Thoracic aorta (tissue), 2 donors: ENCODE measurements around the gene PGLYRP4. TPM values are rescaled to one million over a fixed set of nuclear protein-coding genes. Genes with fewer than 3 reads are reported as not detected.

Experiments used
- ATAC-seq: fragments of 150-250 bp; one replicate; pipeline ENCODE4 v1.8.0; 2017; ENCODE audit warnings: low read depth; ENCODE audit not compliant: insufficient number of reproducible peaks, low FRiP score
- DNase-seq: peaks from one replicate; pipeline ENCODE4 v3.0.0-alpha.2; 2020; ENCODE audit warnings: low spot score
- H3K27ac ChIP-seq, 2 donors: fragments of 200-600 bp; sonication (generic); 1 replicate in 1 of 2; 2 replicates in 1 of 2; pipeline ENCODE4 v1.5.1; 2016; ENCODE audit warnings: mild to moderate bottlenecking in 2 of 2, moderate library complexity in 2 of 2
- H3K27me3 ChIP-seq: fragments of 200-600 bp; sonication (generic); replicated peaks from 2 replicates; pipeline ENCODE4 v1.6.0; 2016; ENCODE audit warnings: mild to moderate bottlenecking; ENCODE audit not compliant: insufficient read depth
- H3K36me3 ChIP-seq: fragments of 200-600 bp; sonication (generic); one replicate; pipeline ENCODE4 v1.5.1; 2016
- H3K4me1 ChIP-seq, 2 donors: fragments of 200-600 bp; sonication (generic); 1 replicate in 1 of 2; 2 replicates in 1 of 2; pipeline versions ENCODE4 v1.5.1 to v1.6.0; 2016; ENCODE audit warnings: low read depth in 2 of 2, mild to moderate bottlenecking in 1 of 2; ENCODE audit not compliant: control insufficient read depth in 1 of 2
- H3K4me3 ChIP-seq: fragments of 200-600 bp; sonication (generic); 2 replicates; pipeline ENCODE4 v1.5.1; 2016; ENCODE audit warnings: mild to moderate bottlenecking
- H3K9me3 ChIP-seq: fragments of 200-600 bp; sonication (generic); 2 replicates; pipeline ENCODE4 v1.5.1; 2016
- CTCF ChIP-seq: fragments of 200-600 bp; sonication (generic); IDR thresholded peaks from one replicate; pipeline ENCODE4 v1.5.1; 2019; ENCODE audit warnings: antibody characterized with exemption
- total RNA-seq, 2 donors: library from RNA; depleted of rRNA; stranded (reverse); fragments of >200 nt; gene quantifications; one replicate each; pipeline versions ENCODE4 v1.1.0 to v1.2.3, GENCODE V29; 2016

PGLYRP4 gene
- total RNA-seq, 2 donors from 2014 or later, result not detected

- DNase-seq, result no peak
- Histone ChIP-seq H3K4me1 (no peaks in the 10 kb centered on the region), H3K27ac (no peak overlapping the region), H3K27me3 (no peaks in the 10 kb centered on the region), H3K9me3 (no peaks in the 10 kb centered on the region), H3K4me3 (no peak overlapping the region), H3K36me3 (no peaks in the 10 kb centered on the region)
- TF ChIP-seq CTCF, result no peak
- ATAC-seq, result no peak
Measured at GRCh38 chr1:153313288-153313687, 35.4 kb downstream of the PGLYRP4 start.

- no peak for DNase-seq
Measured at GRCh38 chr1:153312570-153313186, 36.0 kb downstream of the PGLYRP4 start, which contains the start of gene PGLYRP3. Gene PGLYRP3, minus strand, starts transcription at chr1:153312952. Its CDS starts 2,287 bp downstream, at chr1:153310665.

GRCh38 chr1:153310526-153310925 is 38.1 kb downstream of the PGLYRP4 start:
- H3K27ac ChIP-seq, result no peak overlapping the region
- H3K4me3 ChIP-seq, result no peak overlapping the region
- TF ChIP-seq CTCF, result no peak
- H3K27me3 ChIP-seq, result no peaks in the 10 kb centered on the region
- DNase-seq (no peak), ATAC-seq (no peak)
- no peaks in the 10 kb centered on the region for H3K9me3 ChIP-seq
- no peaks in the 10 kb centered on the region for H3K36me3 ChIP-seq
- H3K4me1 ChIP-seq, result no peaks in the 10 kb centered on the region

More at GRCh38 chr1:153312570-153313186, 36.0 kb downstream of the PGLYRP4 start, which contains the start of gene PGLYRP3:
- H3K27me3 ChIP-seq, result no peaks in the 10 kb centered on the region
- no peak within 1 kb of the TSS for H3K27ac ChIP-seq
- H3K36me3 ChIP-seq, result no peaks in the 10 kb centered on the region
- no peaks in the 10 kb centered on the region for H3K4me1 ChIP-seq
- H3K9me3 ChIP-seq, result no peaks in the 10 kb centered on the region
- no peak for TF ChIP-seq CTCF
- H3K4me3 ChIP-seq, result no peak within 1 kb of the TSS
- ATAC-seq, result no peak

- DNase-seq (no peak), ATAC-seq (no peak)
- TF ChIP-seq CTCF, result no peak
- Histone ChIP-seq H3K9me3 (no peaks in the 10 kb centered on the region), H3K36me3 (no peaks in the 10 kb centered on the region), H3K4me3 (no peak overlapping the region), H3K27ac (no peak overlapping the region), H3K4me1 (no peaks in the 10 kb centered on the region), H3K27me3 (no peaks in the 10 kb centered on the region)
Measured at GRCh38 chr1:153309441-153309840, 39.2 kb downstream of the PGLYRP4 start.

GRCh38 chr1:153308540-153308939 is 40.1 kb downstream of the PGLYRP4 start:
- Histone ChIP-seq H3K27ac (no peak overlapping the region), H3K9me3 (no peaks in the 10 kb centered on the region), H3K27me3 (no peaks in the 10 kb centered on the region), H3K4me3 (no peak overlapping the region), H3K36me3 (no peaks in the 10 kb centered on the region), H3K4me1 (no peaks in the 10 kb centered on the region)
- DNase-seq (no peak), ATAC-seq (no peak)
- TF ChIP-seq CTCF, result no peak
